HG03571 (cell line): Measurements from ENCODE around the gene ZNF547.
"Not testable (repeated sequence)": the region's sequence is repeated elsewhere in the genome, so short reads cannot be mapped to it uniquely, and the experiment has no call there.

ENCODE experiments used
- ATAC-seq: cut with Tn5 transposase; IDR thresholded peaks from one replicate; pipeline ENCODE4 v1.9.1; 2021; ENCODE audit not compliant: unreplicated experiment

The ZNF547 gene

GRCh38 chr19:57374179-57374578, 10.8 kb downstream of the ZNF547 start:
- ATAC-seq, result no peak

GRCh38 chr19:57374647-57375046, 11.3 kb downstream of the ZNF547 start:
- not testable (repeated sequence) for ATAC-seq

GRCh38 chr19:57376151-57376550, 12.8 kb downstream of the ZNF547 start:
- ATAC-seq, result no peak

- ATAC-seq, result no peak
These were observed 14.3 kb downstream of the ZNF547 start for GRCh38 chr19:57377498-57378146.

GRCh38 chr19:57380923-57381322, 17.6 kb downstream of the ZNF547 start:
- ATAC-seq, result no peak

- ATAC-seq, result no peak
These were observed 19.6 kb downstream of the ZNF547 start for GRCh38 chr19:57382806-57383488.

GRCh38 chr19:57389194-57389729, 25.9 kb downstream of the ZNF547 start:
- no peak for ATAC-seq

GRCh38 chr19:57389730-57390598, 26.6 kb downstream of the ZNF547 start, which contains the start of gene ZNF548:
Gene ZNF548, plus strand, starts transcription at chr19:57389854. Its CDS starts 246 bp downstream, at chr19:57390100.
- ATAC-seq, result peak; percentile 97

GRCh38 chr19:57395710-57396109, 32.4 kb downstream of the ZNF547 start:
- no peak for ATAC-seq

- ATAC-seq, result no peak
These were observed 35.5 kb downstream of the ZNF547 start for GRCh38 chr19:57398868-57399267.

GRCh38 chr19:57403737-57404563, 40.6 kb downstream of the ZNF547 start:
- ATAC-seq, result no peak

GRCh38 chr19:57406516-57407123, 43.3 kb downstream of the ZNF547 start:
- ATAC-seq, result no peak

GRCh38 chr19:57410877-57411671, 47.7 kb downstream of the ZNF547 start, which contains the start of gene ZNF17:
Gene ZNF17, plus strand, starts transcription at chr19:57411161. Its CDS starts 2,455 bp downstream, at chr19:57413616.
- ATAC-seq, result peak; percentile 96

- ATAC-seq, result no peak
These were observed 56.1 kb downstream of the ZNF547 start for GRCh38 chr19:57419439-57419838.

GRCh38 chr19:57421037-57421436, 57.7 kb downstream of the ZNF547 start:
- ATAC-seq, result no peak
